Suprapubic skin (tissue), 4 donors: ENCODE measurements around the gene ENPP3.

Source experiments
- CTCF ChIP-seq, 2 donors: fragments of 200-600 bp in 1 of 2; fragments of 450-650 bp in 1 of 2; sonication (generic) in 1 of 2; IDR thresholded peaks; one replicate each; pipeline ENCODE4 v1.5.1; 2016 to 2019; ENCODE audit warnings: antibody characterized with exemption in 2 of 2, mild to moderate bottlenecking in 1 of 2, moderate library complexity in 1 of 2
- EP300 ChIP-seq: sonication (generic); formaldehyde crosslinking; IDR thresholded peaks from one replicate; pipeline ENCODE4 v1.6.1; 2017; ENCODE audit warnings: antibody characterized with exemption
- POLR2A ChIP-seq, 2 donors: fragments of 450-650 bp; IDR thresholded peaks; one replicate each; pipeline ENCODE4 v1.6.1; 2017; ENCODE audit warnings: antibody characterized with exemption in 2 of 2, mild to moderate bottlenecking in 2 of 2, moderate library complexity in 2 of 2
- POLR2AphosphoS5 ChIP-seq, 3 donors: sonication (generic); formaldehyde crosslinking; IDR thresholded peaks; one replicate each; pipeline ENCODE4 v1.6.1; 2017; ENCODE audit warnings: antibody characterized with exemption in 3 of 3

GRCh38 chr6:131694832-131695426 lies 57.8 kb downstream of the ENPP3 start:
- TF ChIP-seq CTCF (IDR thresholded peaks at IDR 0.05) (peak; percentile 35 to 65), POLR2AphosphoS5 (IDR thresholded peaks at IDR 0.05) (no peak), POLR2A (IDR thresholded peaks at IDR 0.05) (no peak), EP300 (no peak)
